K562 (cell line): ENCODE data around the gene ACP4. TPM values are rescaled to one million over a fixed set of nuclear protein-coding genes. Genes with fewer than 3 reads are reported as not detected.

Experiments
- ATAC-seq: fragments of 200-7000 bp; cut with Tn5 transposase; 3 replicates; pipeline ENCODE4 v1.9.1; 2020; ENCODE audit warnings: moderate library complexity
- BruUV-seq: library from RNA; stranded (reverse); fragments of 400-500 nt; replicated peaks from 2 replicates; lab custom pipeline; 2021; lab: Mats Ljungman, UMichigan
- CTCF ChIA-PET: fragments of 300-600 bp; formaldehyde crosslinking; extraction: SDS; loops from one replicate; lab custom pipeline; 2021; ENCODE audit warnings: low intra/inter-chr PET ratio; lab: Yijun Ruan, JAX
- POLR2A ChIA-PET: fragments of 300-600, 350-650 bp; sonication (Branson Sonifier 250); formaldehyde crosslinking; extraction: SDS; loops from one replicate; lab custom pipeline; 2021; ENCODE audit warnings: antibody characterized with exemption, inconsistent platforms; lab: Yijun Ruan, JAX
- DNase-seq, 4 experiments: peaks; one replicate each; pipeline versions ENCODE4 v3.0.0 to v3.0.0-alpha.2; 2011 to 2018; ENCODE audit warnings: low spot score in 3 of 4, mixed read lengths in 3 of 4; ENCODE audit errors: extremely low read depth in 1 of 4
- FAIRE-seq: peaks from 2 replicates; lab custom pipeline; 2011; peaks lifted over from hg19 to GRCh38; lab: Jason Lieb, UNC
- H2AFZ ChIP-seq: 2 replicates; pipeline ENCODE4 v1.6.0; 2011; ENCODE audit warnings: low read depth, low read length, control low read depth, inconsistent platforms
- H3K27ac ChIP-seq: fragments of 200-600 bp; 3 replicates; pipeline ENCODE4 v1.8.0; 2011; ENCODE audit warnings: low read depth, mild to moderate bottlenecking, control low read depth, inconsistent platforms, low read length, moderate library complexity, mixed read lengths; ENCODE audit errors: extremely low read depth
- H3K27me3 ChIP-seq, 2 experiments: fragments of 300-600 bp in 1 of 2; 2 replicates in 1 of 2; 3 replicates in 1 of 2; pipeline versions ENCODE4 v1.6.0 to v1.8.0; 2011; ENCODE audit warnings: inconsistent platforms in 2 of 2, low read length in 2 of 2, mild to moderate bottlenecking in 1 of 2, mixed read lengths in 1 of 2, moderate library complexity in 1 of 2; ENCODE audit not compliant: control insufficient read depth in 2 of 2, insufficient read depth in 2 of 2
- H3K36me3 ChIP-seq: fragments of 300-600 bp; 3 replicates; pipeline ENCODE4 v1.8.0; 2011; ENCODE audit warnings: mild to moderate bottlenecking, low read length, inconsistent platforms; ENCODE audit not compliant: control insufficient read depth, insufficient read depth
- H3K4me1 ChIP-seq, 2 experiments: fragments of 200-600 bp in 1 of 2; replicated peaks in 1 of 2; 2 replicates in 1 of 2; 3 replicates in 1 of 2; pipeline versions ENCODE4 v1.5.1 to v1.8.0; 2011; ENCODE audit warnings: inconsistent platforms in 2 of 2, low read length in 2 of 2, mild to moderate bottlenecking in 1 of 2, mixed read lengths in 1 of 2, moderate library complexity in 1 of 2; ENCODE audit not compliant: control insufficient read depth in 2 of 2, insufficient read depth in 2 of 2
- H3K4me2 ChIP-seq: 2 replicates; pipeline ENCODE4 v1.6.1; 2011; ENCODE audit warnings: low read length, control low read depth, inconsistent platforms, mixed read lengths; ENCODE audit not compliant: insufficient read depth
- H3K4me3 ChIP-seq: fragments of 200-600 bp; sonication (generic), shearing (Covaris generic); 2 replicates; pipeline ENCODE4 v1.5.1; 2016; ENCODE audit warnings: control low read depth, inconsistent platforms
- H3K79me2 ChIP-seq: fragments of 200-600 bp; 3 replicates; pipeline ENCODE4 v1.8.0; 2011; ENCODE audit warnings: low read length, inconsistent platforms; ENCODE audit not compliant: control insufficient read depth, insufficient read depth
- H3K9ac ChIP-seq, 2 experiments: 2 replicates each; pipeline versions ENCODE4 v1.6.0 to v1.6.1; 2011; ENCODE audit warnings: low read depth in 2 of 2, low read length in 2 of 2, control low read depth in 1 of 2, inconsistent platforms in 1 of 2, mild to moderate bottlenecking in 1 of 2, mixed read lengths in 1 of 2; ENCODE audit not compliant: insufficient read depth in 1 of 2
- H3K9me1 ChIP-seq: one replicate; pipeline ENCODE4 v1.6.0; 2011; ENCODE audit warnings: inconsistent platforms, mild to moderate bottlenecking, low read length, moderate library complexity; ENCODE audit not compliant: control insufficient read depth, insufficient read depth
- H3K9me3 ChIP-seq: replicated peaks from 2 replicates; pipeline ENCODE4 v1.5.1; 2011; ENCODE audit warnings: low read depth, low read length, inconsistent platforms; ENCODE audit not compliant: control insufficient read depth, insufficient read depth
- H4K20me1 ChIP-seq: replicated peaks from 2 replicates; pipeline ENCODE4 v1.6.1; 2011; ENCODE audit warnings: low read length, inconsistent platforms, mixed read lengths; ENCODE audit not compliant: control insufficient read depth, insufficient read depth
- CBX8 ChIP-seq: fragments of 200-600 bp; sonication (generic); IDR thresholded peaks from 2 replicates; pipeline ENCODE4 v1.6.1; 2012; ENCODE audit warnings: borderline replicate concordance, mixed run types, low read depth, mild to moderate bottlenecking, moderate library complexity, mixed read lengths, low read length, control low read depth, inconsistent platforms; ENCODE audit not compliant: poor library complexity, severe bottlenecking; ENCODE audit errors: extremely low read depth
- HNRNPH1 ChIP-seq: fragments of 200-400 bp; formaldehyde crosslinking; optimal IDR thresholded peaks from 2 replicates; pipeline ENCODE3; 2017; ENCODE audit warnings: low read depth, mild to moderate bottlenecking, low read length, moderate library complexity
- NFE2 ChIP-seq: IDR thresholded peaks from 2 replicates; pipeline ENCODE4 v1.6.1; 2014; ENCODE audit warnings: antibody characterized with exemption, low read depth
- POLR2G ChIP-seq: fragments of 200-400 bp; formaldehyde crosslinking; IDR thresholded peaks from 2 replicates; pipeline ENCODE4 v1.6.1; 2017; ENCODE audit warnings: low read depth, mild to moderate bottlenecking, antibody characterized with exemption, low read length, moderate library complexity
- TGIF2 ChIP-seq: sonication (generic); formaldehyde crosslinking; IDR thresholded peaks from 2 replicates; pipeline ENCODE4 v1.8.1; 2022; ENCODE audit warnings: mild to moderate bottlenecking, missing genetic modification reagents, moderate library complexity
- WGBS: fragments of 100-300 bp; shearing (Covaris generic); methylation state at CpG from one replicate; pipeline ENCODE4 v1.1.6; 2016; ENCODE audit warnings: low coverage, mixed read lengths; ENCODE audit not compliant: insufficient coverage; ENCODE audit errors: missing lambda C conversion rate; 5-methylcytosine and 5-hydroxymethylcytosine counted together
- in situ Hi-C: fragments of 300-500 bp; cut with MboI; formaldehyde crosslinking; loops from 4 replicates; pipeline ENCODE4 v1.15.0; 2018; ENCODE audit warnings: inconsistent platforms, mixed read lengths
- intact Hi-C: fragments of 100-400 bp; cut with micrococcal nuclease; formaldehyde crosslinking; loops from 2 replicates; pipeline ENCODE4 v1.14.2; 2022
- polyA plus RNA-seq, 8 experiments: library from polyadenylated mRNA; depleted of rRNA in 4 of 8; stranded (reverse) in 5 of 8; unstranded in 3 of 8; fragments of >200 nt; fragmentation: Nextera tagmentation in 2 of 8; fragmentation: Illumina TruSeq in 1 of 8; extraction: Ambion mirVana in 2 of 8; extraction: Trizol in 1 of 8; gene quantifications; 2 replicates each; pipeline versions ENCODE4 v1.2.1 to v1.2.3, GENCODE V29; 2011 to 2014; ENCODE audit warnings: inconsistent platforms in 1 of 8, missing spikeins in 1 of 8
- total RNA-seq, 7 experiments: library from RNA; depleted of rRNA in 6 of 7; stranded (reverse); fragments of >200 nt in 6 of 7; fragmentation: Illumina TruSeq in 2 of 7; extraction: Trizol in 2 of 7; gene quantifications; 2 replicates each; pipeline versions ENCODE4 v1.2.1 to v1.2.3, GENCODE V29; 2011 to 2021; ENCODE audit warnings: low replicate concordance in 1 of 7
- TF ChIP-seq, protein P1 (sequence below): IDR thresholded peaks from 2 replicates; pipeline ENCODE4 v1.6.1; 2011; ENCODE audit warnings: borderline replicate concordance, low read depth, mild to moderate bottlenecking, moderate library complexity, low read length; ENCODE audit not compliant: insufficient read depth, poor library complexity, severe bottlenecking
- TF ChIP-seq, protein P2 (sequence below): fragments of 200-400 bp; formaldehyde crosslinking; IDR thresholded peaks from 2 replicates; pipeline ENCODE4 v1.6.1; 2017; ENCODE audit warnings: mild to moderate bottlenecking, low read depth, low read length, moderate library complexity
- TF ChIP-seq, protein P3 (sequence below): fragments of 450-650 bp; IDR thresholded peaks from 2 replicates; pipeline ENCODE4 v1.6.1; 2017; ENCODE audit warnings: antibody characterized with exemption, mild to moderate bottlenecking
- TF ChIP-seq, protein P4 (sequence below): fragments of 250-450 bp; sonication (Bioruptor Pico); IDR thresholded peaks from 2 replicates; pipeline ENCODE4 v1.8.0; 2021; ENCODE audit warnings: moderate library complexity, mild to moderate bottlenecking, inconsistent platforms

The ACP4 gene
- total and polyA plus RNA-seq, 9 of the 15 experiments (the other 6 are each of a cell fraction or from before 2014, with no cell fraction given), result not detected

DNA sequence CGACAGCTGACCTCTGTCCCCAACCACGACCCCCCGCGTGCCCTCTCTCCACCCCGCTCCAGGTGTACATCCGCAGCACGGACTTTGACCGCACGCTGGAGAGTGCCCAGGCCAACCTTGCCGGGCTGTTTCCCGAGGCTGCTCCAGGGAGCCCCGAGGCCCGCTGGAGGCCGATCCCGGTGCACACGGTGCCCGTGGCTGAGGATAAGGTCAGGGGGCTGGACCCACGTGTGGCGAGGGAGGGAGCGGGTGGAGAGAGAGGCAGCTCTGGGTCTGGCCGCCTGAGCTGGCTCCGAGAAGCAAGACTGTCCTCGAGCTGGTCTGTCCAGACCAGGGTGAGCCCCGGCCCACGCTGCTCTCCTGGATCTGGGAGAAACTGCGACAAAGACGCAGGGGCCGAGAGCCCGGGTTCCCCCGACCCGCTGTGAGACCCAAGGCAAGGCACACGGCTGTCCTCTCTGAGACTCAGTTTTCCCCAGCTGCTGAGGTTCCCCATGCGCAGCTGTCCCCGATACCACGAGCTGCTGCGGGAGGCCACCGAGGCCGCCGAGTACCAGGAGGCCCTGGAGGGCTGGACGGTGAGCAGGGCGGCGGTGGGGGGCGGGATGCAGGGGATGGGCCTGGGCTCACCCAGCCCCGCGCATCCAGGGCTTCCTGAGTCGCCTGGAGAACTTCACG, 1.5 kb downstream of the ACP4 start:
- in situ Hi-C loops (loop anchor here (5.0 kb wide), 2 partner anchors 81 to 126 kb away; partner anchors contain the start of gene KLK2), intact Hi-C loops (no loop called here)
- POLR2A ChIA-PET, result interaction anchor here (0.6 to 2.6 kb wide), 8 partner anchors 9 to 422 kb away, joined by 3 to 13 read pairs (median 4); no protein-coding TSS in a partner anchor
- no peaks in the 10 kb centered on the region for H3K79me2 ChIP-seq
- no peaks in the 10 kb centered on the region for H3K27me3 ChIP-seq
- no peak overlapping the region for H3K9ac ChIP-seq
- H3K4me2 ChIP-seq, result no peak overlapping the region
- FAIRE-seq (no peak), ATAC-seq (no peak), DNase-seq (no peak)
- H2AFZ ChIP-seq, result no peak overlapping the region
- CTCF ChIA-PET, result no interaction called here
- WGBS, result 75% methylated on average over 20 of the region's 47 CpGs
- peaks cover 7 to 39% of the 10 kb centered on the region in 2 experiments; a peak in 4 of 5 replicates for H3K4me1 ChIP-seq
- H4K20me1 ChIP-seq, result peaks cover 19% of the 10 kb centered on the region
- no peak overlapping the region for H3K27ac ChIP-seq
- no peak overlapping the region for H3K4me3 ChIP-seq
- H3K36me3 ChIP-seq, result peaks cover 12% of the 10 kb centered on the region; the same call in 2 of the 3 replicates
- no TSS peak for BruUV-seq
- H3K9me3 ChIP-seq, result no peaks in the 10 kb centered on the region
- peaks cover 8% of the 10 kb centered on the region for H3K9me1 ChIP-seq
- TF ChIP-seq, protein P1, sequence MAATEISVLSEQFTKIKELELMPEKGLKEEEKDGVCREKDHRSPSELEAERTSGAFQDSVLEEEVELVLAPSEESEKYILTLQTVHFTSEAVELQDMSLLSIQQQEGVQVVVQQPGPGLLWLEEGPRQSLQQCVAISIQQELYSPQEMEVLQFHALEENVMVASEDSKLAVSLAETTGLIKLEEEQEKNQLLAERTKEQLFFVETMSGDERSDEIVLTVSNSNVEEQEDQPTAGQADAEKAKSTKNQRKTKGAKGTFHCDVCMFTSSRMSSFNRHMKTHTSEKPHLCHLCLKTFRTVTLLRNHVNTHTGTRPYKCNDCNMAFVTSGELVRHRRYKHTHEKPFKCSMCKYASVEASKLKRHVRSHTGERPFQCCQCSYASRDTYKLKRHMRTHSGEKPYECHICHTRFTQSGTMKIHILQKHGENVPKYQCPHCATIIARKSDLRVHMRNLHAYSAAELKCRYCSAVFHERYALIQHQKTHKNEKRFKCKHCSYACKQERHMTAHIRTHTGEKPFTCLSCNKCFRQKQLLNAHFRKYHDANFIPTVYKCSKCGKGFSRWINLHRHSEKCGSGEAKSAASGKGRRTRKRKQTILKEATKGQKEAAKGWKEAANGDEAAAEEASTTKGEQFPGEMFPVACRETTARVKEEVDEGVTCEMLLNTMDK, result no peak
- TF ChIP-seq POLR2G, result peak; percentile 85
- no peak for TF ChIP-seq TGIF2 (CRISPR knock-in tag)
- no peak for TF ChIP-seq CBX8
- TF ChIP-seq, protein P2, sequence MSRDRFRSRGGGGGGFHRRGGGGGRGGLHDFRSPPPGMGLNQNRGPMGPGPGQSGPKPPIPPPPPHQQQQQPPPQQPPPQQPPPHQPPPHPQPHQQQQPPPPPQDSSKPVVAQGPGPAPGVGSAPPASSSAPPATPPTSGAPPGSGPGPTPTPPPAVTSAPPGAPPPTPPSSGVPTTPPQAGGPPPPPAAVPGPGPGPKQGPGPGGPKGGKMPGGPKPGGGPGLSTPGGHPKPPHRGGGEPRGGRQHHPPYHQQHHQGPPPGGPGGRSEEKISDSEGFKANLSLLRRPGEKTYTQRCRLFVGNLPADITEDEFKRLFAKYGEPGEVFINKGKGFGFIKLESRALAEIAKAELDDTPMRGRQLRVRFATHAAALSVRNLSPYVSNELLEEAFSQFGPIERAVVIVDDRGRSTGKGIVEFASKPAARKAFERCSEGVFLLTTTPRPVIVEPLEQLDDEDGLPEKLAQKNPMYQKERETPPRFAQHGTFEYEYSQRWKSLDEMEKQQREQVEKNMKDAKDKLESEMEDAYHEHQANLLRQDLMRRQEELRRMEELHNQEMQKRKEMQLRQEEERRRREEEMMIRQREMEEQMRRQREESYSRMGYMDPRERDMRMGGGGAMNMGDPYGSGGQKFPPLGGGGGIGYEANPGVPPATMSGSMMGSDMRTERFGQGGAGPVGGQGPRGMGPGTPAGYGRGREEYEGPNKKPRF, result no peak
- TF ChIP-seq, protein P3, sequence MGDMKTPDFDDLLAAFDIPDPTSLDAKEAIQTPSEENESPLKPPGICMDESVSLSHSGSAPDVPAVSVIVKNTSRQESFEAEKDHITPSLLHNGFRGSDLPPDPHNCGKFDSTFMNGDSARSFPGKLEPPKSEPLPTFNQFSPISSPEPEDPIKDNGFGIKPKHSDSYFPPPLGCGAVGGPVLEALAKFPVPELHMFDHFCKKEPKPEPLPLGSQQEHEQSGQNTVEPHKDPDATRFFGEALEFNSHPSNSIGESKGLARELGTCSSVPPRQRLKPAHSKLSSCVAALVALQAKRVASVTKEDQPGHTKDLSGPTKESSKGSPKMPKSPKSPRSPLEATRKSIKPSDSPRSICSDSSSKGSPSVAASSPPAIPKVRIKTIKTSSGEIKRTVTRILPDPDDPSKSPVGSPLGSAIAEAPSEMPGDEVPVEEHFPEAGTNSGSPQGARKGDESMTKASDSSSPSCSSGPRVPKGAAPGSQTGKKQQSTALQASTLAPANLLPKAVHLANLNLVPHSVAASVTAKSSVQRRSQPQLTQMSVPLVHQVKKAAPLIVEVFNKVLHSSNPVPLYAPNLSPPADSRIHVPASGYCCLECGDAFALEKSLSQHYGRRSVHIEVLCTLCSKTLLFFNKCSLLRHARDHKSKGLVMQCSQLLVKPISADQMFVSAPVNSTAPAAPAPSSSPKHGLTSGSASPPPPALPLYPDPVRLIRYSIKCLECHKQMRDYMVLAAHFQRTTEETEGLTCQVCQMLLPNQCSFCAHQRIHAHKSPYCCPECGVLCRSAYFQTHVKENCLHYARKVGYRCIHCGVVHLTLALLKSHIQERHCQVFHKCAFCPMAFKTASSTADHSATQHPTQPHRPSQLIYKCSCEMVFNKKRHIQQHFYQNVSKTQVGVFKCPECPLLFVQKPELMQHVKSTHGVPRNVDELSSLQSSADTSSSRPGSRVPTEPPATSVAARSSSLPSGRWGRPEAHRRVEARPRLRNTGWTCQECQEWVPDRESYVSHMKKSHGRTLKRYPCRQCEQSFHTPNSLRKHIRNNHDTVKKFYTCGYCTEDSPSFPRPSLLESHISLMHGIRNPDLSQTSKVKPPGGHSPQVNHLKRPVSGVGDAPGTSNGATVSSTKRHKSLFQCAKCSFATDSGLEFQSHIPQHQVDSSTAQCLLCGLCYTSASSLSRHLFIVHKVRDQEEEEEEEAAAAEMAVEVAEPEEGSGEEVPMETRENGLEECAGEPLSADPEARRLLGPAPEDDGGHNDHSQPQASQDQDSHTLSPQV, result no peak
- TF ChIP-seq NFE2, result no peak
- TF ChIP-seq, protein P4, sequence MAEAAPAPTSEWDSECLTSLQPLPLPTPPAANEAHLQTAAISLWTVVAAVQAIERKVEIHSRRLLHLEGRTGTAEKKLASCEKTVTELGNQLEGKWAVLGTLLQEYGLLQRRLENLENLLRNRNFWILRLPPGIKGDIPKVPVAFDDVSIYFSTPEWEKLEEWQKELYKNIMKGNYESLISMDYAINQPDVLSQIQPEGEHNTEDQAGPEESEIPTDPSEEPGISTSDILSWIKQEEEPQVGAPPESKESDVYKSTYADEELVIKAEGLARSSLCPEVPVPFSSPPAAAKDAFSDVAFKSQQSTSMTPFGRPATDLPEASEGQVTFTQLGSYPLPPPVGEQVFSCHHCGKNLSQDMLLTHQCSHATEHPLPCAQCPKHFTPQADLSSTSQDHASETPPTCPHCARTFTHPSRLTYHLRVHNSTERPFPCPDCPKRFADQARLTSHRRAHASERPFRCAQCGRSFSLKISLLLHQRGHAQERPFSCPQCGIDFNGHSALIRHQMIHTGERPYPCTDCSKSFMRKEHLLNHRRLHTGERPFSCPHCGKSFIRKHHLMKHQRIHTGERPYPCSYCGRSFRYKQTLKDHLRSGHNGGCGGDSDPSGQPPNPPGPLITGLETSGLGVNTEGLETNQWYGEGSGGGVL (CRISPR knock-in tag), result no peak
- no peak for TF ChIP-seq HNRNPH1
